Effector memory CD8-positive, alpha-beta T cell (primary cell): ENCODE data around the gene ADGRE2.
"Not testable (repeated sequence)": the region's sequence is repeated elsewhere in the genome, so short reads cannot be mapped to it uniquely, and the experiment has no call there.

Experiments
- ATAC-seq: fragments of 150-1000 bp; cut with Tn5 transposase; replicated peaks from 2 replicates; pipeline ENCODE4 v1.10.0; 2021; ENCODE audit warnings: mild to moderate bottlenecking, moderate library complexity
- DNase-seq, 3 experiments: peaks; one replicate each; pipeline ENCODE4 v3.0.0; 2021
- H3K27ac Mint-ChIP-seq, 2 donors: one replicate each; pipeline ENCODE4 v1.8.0; 2022; ENCODE audit warnings: mild to moderate bottlenecking in 2 of 2, mixed read lengths in 2 of 2, moderate library complexity in 2 of 2
- H3K27me3 Mint-ChIP-seq, 2 donors: one replicate each; pipeline ENCODE4 v1.8.0; 2022; ENCODE audit warnings: mixed read lengths in 2 of 2
- H3K36me3 Mint-ChIP-seq: one replicate; pipeline ENCODE4 v1.8.0; 2022; ENCODE audit warnings: mild to moderate bottlenecking, moderate library complexity, mixed read lengths; ENCODE audit not compliant: insufficient read depth
- H3K4me1 Mint-ChIP-seq, 2 donors: one replicate each; pipeline ENCODE4 v1.8.0; 2022; ENCODE audit warnings: low read depth in 2 of 2, mixed read lengths in 2 of 2
- H3K4me3 Mint-ChIP-seq, 2 donors: one replicate each; pipeline ENCODE4 v1.8.0; 2022; ENCODE audit warnings: mild to moderate bottlenecking in 2 of 2, mixed read lengths in 2 of 2, moderate library complexity in 2 of 2
- H3K9me3 Mint-ChIP-seq, 2 donors: one replicate each; pipeline ENCODE4 v1.8.0; 2022; ENCODE audit warnings: mixed read lengths in 2 of 2

Gene ADGRE2

GRCh38 chr19:14785102-14785793 lies 6.9 kb upstream of the ADGRE2 start:
- H3K27ac Mint-ChIP-seq = peak overlapping the region in 1 of 2 donors; percentile 59
- not testable (repeated sequence) for H3K9me3 Mint-ChIP-seq, DNase-seq, H3K36me3 Mint-ChIP-seq
- H3K27me3 Mint-ChIP-seq = peaks cover 26 to 30% of the 10 kb centered on the region in 2 donors
- ATAC-seq = peak; percentile 51
- H3K4me1 Mint-ChIP-seq = peaks cover 0 to 18% of the 10 kb centered on the region in 2 donors
- peak overlapping the region in 1 of 2 donors; percentile 43 for H3K4me3 Mint-ChIP-seq

GRCh38 chr19:14784730-14785101 lies 6.4 kb upstream of the ADGRE2 start:
- peaks cover 21 to 31% of the 10 kb centered on the region in 2 donors for H3K27me3 Mint-ChIP-seq
- peaks cover 0 to 18% of the 10 kb centered on the region in 2 donors for H3K4me1 Mint-ChIP-seq
- H3K27ac Mint-ChIP-seq = peak overlapping the region in 1 of 2 donors; percentile 59
- DNase-seq, H3K9me3 Mint-ChIP-seq, H3K4me3 Mint-ChIP-seq, H3K36me3 Mint-ChIP-seq: not testable (repeated sequence)
- ATAC-seq = peak; percentile 44

GRCh38 chr19:14783410-14783998 lies 5.1 kb upstream of the ADGRE2 start:
- H3K9me3 Mint-ChIP-seq, H3K4me3 Mint-ChIP-seq, H3K27ac Mint-ChIP-seq, ATAC-seq, H3K36me3 Mint-ChIP-seq, DNase-seq: not testable (repeated sequence)
- peaks cover 0 to 18% of the 10 kb centered on the region in 2 donors for H3K4me1 Mint-ChIP-seq
- peaks cover 29 to 44% of the 10 kb centered on the region in 2 donors for H3K27me3 Mint-ChIP-seq

- Mint-ChIP-seq H3K4me3 (no peak overlapping the region), H3K4me1 (peaks cover 0 to 18% of the 10 kb centered on the region in 2 donors), H3K27ac (no peak overlapping the region), H3K9me3 (no peaks in the 10 kb centered on the region), H3K36me3 (peaks cover 4% of the 10 kb centered on the region), H3K27me3 (peaks cover 32 to 50% of the 10 kb centered on the region in 2 donors)
- DNase-seq (no peak), ATAC-seq (no peak)
These were observed 4.5 kb upstream of the ADGRE2 start for GRCh38 chr19:14782626-14783409.

GRCh38 chr19:14781713-14782536 lies 3.6 kb upstream of the ADGRE2 start:
- not testable (repeated sequence) for H3K4me3 Mint-ChIP-seq, H3K27ac Mint-ChIP-seq, H3K36me3 Mint-ChIP-seq, ATAC-seq, H3K9me3 Mint-ChIP-seq, DNase-seq
- Mint-ChIP-seq H3K4me1 (peaks cover 0 to 20% of the 10 kb centered on the region in 2 donors), H3K27me3 (peaks cover 39 to 56% of the 10 kb centered on the region in 2 donors)

- H3K27me3 Mint-ChIP-seq = peaks cover 49 to 51% of the 10 kb centered on the region in 2 donors
- not testable (repeated sequence) for H3K4me3 Mint-ChIP-seq, H3K36me3 Mint-ChIP-seq, H3K9me3 Mint-ChIP-seq, ATAC-seq, H3K27ac Mint-ChIP-seq, DNase-seq
- H3K4me1 Mint-ChIP-seq = peaks cover 4 to 16% of the 10 kb centered on the region in 2 donors
These were observed 2.4 kb upstream of the ADGRE2 start for GRCh38 chr19:14780622-14781225.

GRCh38 chr19:14779151-14779550 lies 791 bp upstream of the ADGRE2 start:
- Mint-ChIP-seq H3K4me3 (no peak overlapping the region), H3K27ac (no peak overlapping the region), H3K4me1 (peaks cover 4 to 8% of the 10 kb centered on the region in 2 donors), H3K27me3 (peaks cover 35 to 46% of the 10 kb centered on the region in 2 donors), H3K36me3 (peaks cover 7% of the 10 kb centered on the region), H3K9me3 (no peaks in the 10 kb centered on the region)
- DNase-seq = no peak
- no peak for ATAC-seq

- not testable (repeated sequence) for H3K9me3 Mint-ChIP-seq, ATAC-seq, DNase-seq, H3K4me3 Mint-ChIP-seq, H3K27ac Mint-ChIP-seq, H3K4me1 Mint-ChIP-seq
- H3K27me3 Mint-ChIP-seq = peaks cover 48 to 50% of the 10 kb centered on the region in 2 donors
- peaks cover 11% of the 10 kb centered on the region for H3K36me3 Mint-ChIP-seq
These were observed 715 bp downstream of the ADGRE2 start for GRCh38 chr19:14777645-14778044.

GRCh38 chr19:14775869-14776586 lies 2.3 kb downstream of the ADGRE2 start:
- peaks cover 48 to 50% of the 10 kb centered on the region in 2 donors for H3K27me3 Mint-ChIP-seq
- no peak for DNase-seq

GRCh38 chr19:14775326-14775725 lies 3.0 kb downstream of the ADGRE2 start:
- not testable (repeated sequence) for H3K4me1 Mint-ChIP-seq, DNase-seq, ATAC-seq

More at GRCh38 chr19:14775869-14776586, 2.3 kb downstream of the ADGRE2 start:
- Mint-ChIP-seq H3K4me3 (peak overlapping the region in 1 of 2 donors; percentile 49), H3K36me3 (peaks cover 14% of the 10 kb centered on the region), H3K4me1 (peaks cover 4 to 8% of the 10 kb centered on the region in 2 donors), H3K9me3 (no peaks in the 10 kb centered on the region), H3K27ac (no peak overlapping the region)
- peak; percentile 29 for ATAC-seq

GRCh38 chr19:14774373-14774772 lies 4.0 kb downstream of the ADGRE2 start:
- no peaks in the 10 kb centered on the region for H3K9me3 Mint-ChIP-seq
- ATAC-seq (no peak), DNase-seq (no peak)
- H3K27me3 Mint-ChIP-seq = peaks cover 44 to 60% of the 10 kb centered on the region in 2 donors
- peaks cover 11% of the 10 kb centered on the region for H3K36me3 Mint-ChIP-seq
- no peak overlapping the region for H3K27ac Mint-ChIP-seq
- H3K4me1 Mint-ChIP-seq = peaks cover 4 to 8% of the 10 kb centered on the region in 2 donors
- no peak overlapping the region for H3K4me3 Mint-ChIP-seq

More at GRCh38 chr19:14775326-14775725, 3.0 kb downstream of the ADGRE2 start:
- Mint-ChIP-seq H3K36me3 (peaks cover 14% of the 10 kb centered on the region), H3K27me3 (peaks cover 44 to 51% of the 10 kb centered on the region in 2 donors), H3K4me3 (peak overlapping the region in 1 of 2 donors; percentile 49)
- H3K27ac Mint-ChIP-seq, H3K9me3 Mint-ChIP-seq: not testable (repeated sequence)

- not testable (repeated sequence) for H3K9me3 Mint-ChIP-seq, DNase-seq, H3K27ac Mint-ChIP-seq, ATAC-seq, H3K4me1 Mint-ChIP-seq, H3K4me3 Mint-ChIP-seq
- Mint-ChIP-seq H3K27me3 (peaks cover 43 to 60% of the 10 kb centered on the region in 2 donors), H3K36me3 (peaks cover 11% of the 10 kb centered on the region)
These were observed 4.6 kb downstream of the ADGRE2 start for GRCh38 chr19:14773722-14774121.
